Vagina (tissue), 2 donors: ENCODE results near the gene LRRC51. TPM values are rescaled to one million over a fixed set of nuclear protein-coding genes. Genes with fewer than 3 reads are reported as not detected.

ENCODE experiments used
- DNase-seq, 2 donors: peaks; one replicate each; pipeline ENCODE4 v3.0.0-alpha.2; 2017; ENCODE audit errors: extremely low spot score in 2 of 2
- H3K27ac ChIP-seq: fragments of 200-600 bp; sonication (generic); one replicate; pipeline ENCODE4 v1.5.1; 2019
- H3K27me3 ChIP-seq: fragments of 200-600 bp; sonication (generic); one replicate; pipeline ENCODE4 v1.5.1; 2019
- H3K36me3 ChIP-seq, 2 donors: fragments of 200-600 bp; sonication (generic); one replicate each; pipeline ENCODE4 v1.5.1; 2017 to 2019
- H3K4me1 ChIP-seq: fragments of 200-600 bp; sonication (generic); one replicate; pipeline ENCODE4 v1.5.1; 2019
- H3K4me3 ChIP-seq, 2 donors: fragments of 200-600 bp; sonication (generic); 1 replicate in 1 of 2; 2 replicates in 1 of 2; pipeline ENCODE4 v1.5.1; 2016 to 2019
- H3K9me3 ChIP-seq: fragments of 200-600 bp; sonication (generic); one replicate; pipeline ENCODE4 v1.5.1; 2019
- POLR2A ChIP-seq, 2 donors: fragments of 450-650 bp; IDR thresholded peaks; one replicate each; pipeline ENCODE4 v1.6.1; 2017; ENCODE audit warnings: antibody characterized with exemption in 2 of 2, mild to moderate bottlenecking in 2 of 2, moderate library complexity in 2 of 2
- POLR2AphosphoS5 ChIP-seq, 2 donors: sonication (generic); formaldehyde crosslinking; IDR thresholded peaks; one replicate each; pipeline ENCODE4 v1.9.0; 2017; ENCODE audit warnings: antibody characterized with exemption in 2 of 2, mild to moderate bottlenecking in 2 of 2, low read depth in 1 of 2; ENCODE audit not compliant: insufficient read depth in 1 of 2
- intact Hi-C: fragments of 100-400 bp; cut with DNase I; formaldehyde crosslinking; loops from one replicate; pipeline ENCODE4 v1.15.1; 2023
- total RNA-seq: library from RNA; depleted of rRNA; stranded (reverse); fragments of >200 nt; gene quantifications from one replicate; pipeline ENCODE4 v1.2.3, GENCODE V29; 2016
- TF ChIP-seq, protein P1 (sequence below), 3 experiments: fragments of 450-650 bp in 2 of 3; fragments of 200-600 bp in 1 of 3; sonication (generic) in 1 of 3; IDR thresholded peaks; one replicate each; pipeline ENCODE4 v1.5.1; 2017 to 2019; ENCODE audit warnings: antibody characterized with exemption in 3 of 3, mild to moderate bottlenecking in 2 of 3, moderate library complexity in 2 of 3

Gene LRRC51
- total RNA-seq, 1 donor from 2014 or later = 5.6 TPM

DNA sequence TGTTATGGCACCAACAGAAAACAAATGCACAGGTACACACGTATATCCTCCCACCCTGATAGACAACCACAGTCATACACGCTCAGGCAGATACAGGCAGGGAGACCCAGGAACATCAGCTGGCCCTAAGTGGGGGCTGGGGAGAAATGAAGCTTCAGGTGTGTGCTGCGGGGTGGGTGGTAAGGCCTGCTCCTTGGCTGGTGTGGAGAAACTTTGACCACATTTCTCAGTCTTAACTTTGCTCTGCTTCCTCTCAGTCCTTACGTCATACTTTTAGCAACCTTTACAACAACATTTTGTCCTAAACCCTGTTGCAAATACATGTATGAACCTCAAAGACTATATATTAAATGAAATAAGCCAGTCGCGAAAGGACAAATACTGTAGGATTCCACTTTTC lies 38.5 kb downstream of the LRRC51 start:
- no peak for DNase-seq
- H3K27me3 ChIP-seq = no peaks in the 10 kb centered on the region
- H3K9me3 ChIP-seq = no peaks in the 10 kb centered on the region
- H3K4me3 ChIP-seq = no peak overlapping the region
- no peaks in the 10 kb centered on the region for H3K36me3 ChIP-seq
- TF ChIP-seq, protein P1, sequence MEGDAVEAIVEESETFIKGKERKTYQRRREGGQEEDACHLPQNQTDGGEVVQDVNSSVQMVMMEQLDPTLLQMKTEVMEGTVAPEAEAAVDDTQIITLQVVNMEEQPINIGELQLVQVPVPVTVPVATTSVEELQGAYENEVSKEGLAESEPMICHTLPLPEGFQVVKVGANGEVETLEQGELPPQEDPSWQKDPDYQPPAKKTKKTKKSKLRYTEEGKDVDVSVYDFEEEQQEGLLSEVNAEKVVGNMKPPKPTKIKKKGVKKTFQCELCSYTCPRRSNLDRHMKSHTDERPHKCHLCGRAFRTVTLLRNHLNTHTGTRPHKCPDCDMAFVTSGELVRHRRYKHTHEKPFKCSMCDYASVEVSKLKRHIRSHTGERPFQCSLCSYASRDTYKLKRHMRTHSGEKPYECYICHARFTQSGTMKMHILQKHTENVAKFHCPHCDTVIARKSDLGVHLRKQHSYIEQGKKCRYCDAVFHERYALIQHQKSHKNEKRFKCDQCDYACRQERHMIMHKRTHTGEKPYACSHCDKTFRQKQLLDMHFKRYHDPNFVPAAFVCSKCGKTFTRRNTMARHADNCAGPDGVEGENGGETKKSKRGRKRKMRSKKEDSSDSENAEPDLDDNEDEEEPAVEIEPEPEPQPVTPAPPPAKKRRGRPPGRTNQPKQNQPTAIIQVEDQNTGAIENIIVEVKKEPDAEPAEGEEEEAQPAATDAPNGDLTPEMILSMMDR (IDR thresholded peaks at IDR 0.05) = no peak
- TF ChIP-seq POLR2A (IDR thresholded peaks at IDR 0.05) (no peak), POLR2AphosphoS5 (IDR thresholded peaks at IDR 0.05; ENCODE audit: insufficient read depth in 1 of 2, low read depth in 1 of 2) (no peak)
- H3K4me1 ChIP-seq = no peaks in the 10 kb centered on the region
- intact Hi-C loops = no loop called here
- H3K27ac ChIP-seq = no peak overlapping the region

DNA sequence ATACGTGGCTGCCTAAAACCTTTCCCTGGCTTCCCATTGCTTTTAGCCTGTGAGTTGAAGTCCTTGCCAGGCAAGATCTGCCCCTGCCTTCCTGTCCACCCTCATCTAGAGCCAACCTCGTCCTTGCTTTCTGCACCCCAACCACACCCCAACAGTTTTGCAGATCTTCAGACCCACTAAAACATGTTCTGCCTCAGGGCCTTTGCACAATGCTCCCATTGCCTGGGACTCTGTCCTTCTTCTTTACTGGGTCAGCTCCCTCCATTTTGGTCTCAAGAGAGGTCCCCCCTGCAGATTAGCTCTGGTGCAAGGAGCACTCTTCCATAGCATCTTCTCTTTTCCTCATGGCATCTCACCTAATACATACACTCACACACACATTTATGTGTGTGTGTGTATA lies 40.3 kb downstream of the LRRC51 start:
- H3K27ac ChIP-seq = no peak overlapping the region
- intact Hi-C loops = no loop called here
- no peaks in the 10 kb centered on the region for H3K4me1 ChIP-seq
- no peaks in the 10 kb centered on the region for H3K9me3 ChIP-seq
- DNase-seq = no peak
- no peaks in the 10 kb centered on the region for H3K36me3 ChIP-seq
- H3K4me3 ChIP-seq = no peak overlapping the region
- no peak for TF ChIP-seq POLR2AphosphoS5 (IDR thresholded peaks at IDR 0.05; ENCODE audit: insufficient read depth in 1 of 2, low read depth in 1 of 2)
- no peak for TF ChIP-seq POLR2A (IDR thresholded peaks at IDR 0.05)
- TF ChIP-seq, protein P1 (IDR thresholded peaks at IDR 0.05) = no peak
- no peaks in the 10 kb centered on the region for H3K27me3 ChIP-seq

DNA sequence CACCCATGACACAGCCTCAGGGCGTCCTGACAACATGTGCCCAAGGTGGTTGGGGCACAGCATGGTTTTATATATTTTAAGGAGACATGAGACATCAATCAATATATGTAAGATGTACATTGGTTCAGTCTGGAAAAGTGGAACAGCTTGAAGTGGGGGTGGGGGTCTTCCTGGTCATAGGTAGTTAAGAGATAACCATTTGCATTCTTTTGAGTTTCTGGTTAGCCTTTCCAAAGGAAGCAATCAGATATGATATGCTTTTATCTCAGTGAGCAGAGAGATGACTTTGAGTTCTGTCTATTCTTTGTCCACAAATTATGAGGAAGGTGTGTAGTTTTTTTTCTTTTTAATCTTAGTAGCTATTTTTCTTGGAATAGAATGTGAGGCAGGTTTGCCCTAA lies 42.0 kb downstream of the LRRC51 start:
- no peak for DNase-seq
- Histone ChIP-seq H3K27ac (no peak overlapping the region), H3K4me3 (no peak overlapping the region), H3K36me3 (no peaks in the 10 kb centered on the region), H3K27me3 (no peaks in the 10 kb centered on the region), H3K4me1 (no peaks in the 10 kb centered on the region), H3K9me3 (no peaks in the 10 kb centered on the region)
- intact Hi-C loops = no loop called here
- TF ChIP-seq, protein P1 (IDR thresholded peaks at IDR 0.05) = no peak
- no peak for TF ChIP-seq POLR2A (IDR thresholded peaks at IDR 0.05)
- TF ChIP-seq POLR2AphosphoS5 (IDR thresholded peaks at IDR 0.05; ENCODE audit: insufficient read depth in 1 of 2, low read depth in 1 of 2) = no peak

DNA sequence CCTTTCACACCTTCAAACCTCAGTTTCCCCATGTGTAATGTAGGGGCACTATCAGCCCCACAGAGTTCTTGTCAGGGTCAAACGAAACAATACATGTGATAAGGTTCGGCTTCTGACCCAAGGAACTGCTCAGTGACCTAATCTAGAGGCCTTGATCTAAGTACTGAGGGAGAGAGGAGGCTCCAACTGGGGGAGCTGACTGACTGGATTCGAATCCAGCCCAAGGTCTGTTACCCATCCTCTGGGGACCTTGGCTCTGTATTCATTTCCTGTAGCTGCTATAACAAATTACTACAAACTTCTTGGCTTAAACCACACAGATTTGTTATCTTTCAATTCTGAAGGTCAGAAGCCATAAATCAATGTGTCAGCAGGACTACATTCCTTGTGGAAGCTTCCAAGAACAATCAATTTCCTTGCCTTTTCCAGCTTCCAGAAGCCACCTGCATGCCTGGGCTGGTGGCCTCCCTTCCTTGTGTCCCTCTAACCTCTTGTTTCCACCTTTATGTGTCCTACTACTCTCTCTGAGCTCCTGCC lies 42.5 kb downstream of the LRRC51 start:
- intact Hi-C loops = no loop called here
- no peak for DNase-seq
- Histone ChIP-seq H3K4me1 (no peaks in the 10 kb centered on the region), H3K27me3 (no peaks in the 10 kb centered on the region), H3K27ac (no peak overlapping the region), H3K9me3 (no peaks in the 10 kb centered on the region), H3K4me3 (no peak overlapping the region), H3K36me3 (no peaks in the 10 kb centered on the region)
- TF ChIP-seq, protein P1 (IDR thresholded peaks at IDR 0.05) = no peak
- TF ChIP-seq POLR2A (IDR thresholded peaks at IDR 0.05) (no peak), POLR2AphosphoS5 (IDR thresholded peaks at IDR 0.05; ENCODE audit: insufficient read depth in 1 of 2, low read depth in 1 of 2) (no peak)

DNA sequence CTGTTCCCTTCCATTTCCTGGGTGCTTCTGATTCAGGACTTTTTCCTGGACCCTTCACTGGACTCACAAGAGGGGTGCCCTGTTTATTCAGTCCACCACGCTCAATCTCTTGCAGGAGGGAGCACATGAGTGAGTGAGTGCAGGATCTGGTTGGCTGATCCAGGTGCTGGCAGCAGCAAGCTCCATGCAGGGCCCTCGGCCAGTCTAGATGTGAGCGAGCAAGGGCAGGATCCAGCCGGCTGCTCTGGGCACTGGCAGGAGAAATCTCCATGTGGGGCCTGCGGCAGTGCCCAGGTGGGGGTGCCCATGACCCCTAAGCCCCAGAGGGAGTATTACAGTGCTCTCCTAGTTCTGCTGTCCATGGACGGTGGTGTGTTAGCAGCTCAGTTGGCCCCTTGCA lies 43.4 kb downstream of the LRRC51 start:
- no peaks in the 10 kb centered on the region for H3K27me3 ChIP-seq
- no peak for DNase-seq
- intact Hi-C loops = no loop called here
- H3K36me3 ChIP-seq = no peaks in the 10 kb centered on the region
- no peak overlapping the region for H3K27ac ChIP-seq
- TF ChIP-seq, protein P1 (IDR thresholded peaks at IDR 0.05) = no peak
- TF ChIP-seq POLR2AphosphoS5 (IDR thresholded peaks at IDR 0.05; ENCODE audit: insufficient read depth in 1 of 2, low read depth in 1 of 2) (no peak), POLR2A (IDR thresholded peaks at IDR 0.05) (no peak)
- no peaks in the 10 kb centered on the region for H3K4me1 ChIP-seq
- no peaks in the 10 kb centered on the region for H3K9me3 ChIP-seq
- no peak overlapping the region for H3K4me3 ChIP-seq
